Nephron (organoid): ENCODE measurements around the gene TRIM69.
A peak's percentile ranks its signal among the peaks of the same experiment; 100 is the strongest.
"Not testable (repeated sequence)": the region's sequence is repeated elsewhere in the genome, so short reads cannot be mapped to it uniquely, and the experiment has no call there.

Source experiments
- H3K27ac Mint-ChIP-seq, 3 experiments: 2 replicates each; pipeline ENCODE4 v1.8.0; 2020; ENCODE audit warnings: mixed read lengths in 3 of 3, mild to moderate bottlenecking in 2 of 3, moderate library complexity in 1 of 3
- H3K27me3 Mint-ChIP-seq: 2 replicates; pipeline ENCODE4 v1.8.0; 2021; ENCODE audit warnings: low read depth, mild to moderate bottlenecking, moderate library complexity, mixed read lengths
- H3K36me3 Mint-ChIP-seq: 2 replicates; pipeline ENCODE4 v1.8.0; 2020; ENCODE audit warnings: low read depth, mixed read lengths
- H3K4me1 Mint-ChIP-seq: 2 replicates; pipeline ENCODE4 v1.8.0; 2020; ENCODE audit warnings: mixed read lengths
- H3K4me3 Mint-ChIP-seq, 3 experiments: 2 replicates each; pipeline ENCODE4 v1.8.0; 2020; ENCODE audit warnings: mild to moderate bottlenecking in 3 of 3, mixed read lengths in 3 of 3, moderate library complexity in 2 of 3
- H3K9me3 Mint-ChIP-seq: 2 replicates; pipeline ENCODE4 v1.8.0; 2020; ENCODE audit warnings: mixed read lengths
- TF ChIP-seq, protein P1 (sequence below), 3 experiments: fragments of 200-600 bp; sonication (generic); IDR thresholded peaks; one replicate each; pipeline ENCODE4 v1.5.0; 2021; ENCODE audit warnings: antibody characterized with exemption in 3 of 3; ENCODE audit not compliant: unreplicated experiment in 3 of 3

TRIM69 gene

DNA sequence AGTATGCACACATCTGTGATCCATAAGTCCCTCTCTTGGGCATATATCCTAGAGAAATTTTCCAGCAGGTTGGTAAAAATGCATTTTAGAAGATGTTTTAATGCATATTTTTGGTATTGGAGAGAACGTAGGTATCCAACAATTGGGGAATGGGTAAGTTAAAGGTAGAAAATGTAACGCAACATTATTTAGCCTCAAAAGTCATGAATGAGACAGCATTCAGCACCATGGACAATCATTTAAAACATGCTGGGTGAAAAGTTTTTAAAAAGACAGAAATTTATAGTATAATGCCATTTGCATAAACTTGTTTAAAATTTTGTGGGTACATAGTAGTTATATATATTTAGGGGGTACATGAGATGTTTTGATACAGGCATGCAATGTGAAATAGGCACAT lies 43.4 kb downstream of the TRIM69 start:
- Mint-ChIP-seq H3K9me3 (no peaks in the 10 kb centered on the region), H3K36me3 (no peaks in the 10 kb centered on the region), H3K4me1 (peaks cover 12% of the 10 kb centered on the region), H3K4me3 (no peak overlapping the region), H3K27ac (no peak overlapping the region), H3K27me3 (no peaks in the 10 kb centered on the region)
- TF ChIP-seq, protein P1, sequence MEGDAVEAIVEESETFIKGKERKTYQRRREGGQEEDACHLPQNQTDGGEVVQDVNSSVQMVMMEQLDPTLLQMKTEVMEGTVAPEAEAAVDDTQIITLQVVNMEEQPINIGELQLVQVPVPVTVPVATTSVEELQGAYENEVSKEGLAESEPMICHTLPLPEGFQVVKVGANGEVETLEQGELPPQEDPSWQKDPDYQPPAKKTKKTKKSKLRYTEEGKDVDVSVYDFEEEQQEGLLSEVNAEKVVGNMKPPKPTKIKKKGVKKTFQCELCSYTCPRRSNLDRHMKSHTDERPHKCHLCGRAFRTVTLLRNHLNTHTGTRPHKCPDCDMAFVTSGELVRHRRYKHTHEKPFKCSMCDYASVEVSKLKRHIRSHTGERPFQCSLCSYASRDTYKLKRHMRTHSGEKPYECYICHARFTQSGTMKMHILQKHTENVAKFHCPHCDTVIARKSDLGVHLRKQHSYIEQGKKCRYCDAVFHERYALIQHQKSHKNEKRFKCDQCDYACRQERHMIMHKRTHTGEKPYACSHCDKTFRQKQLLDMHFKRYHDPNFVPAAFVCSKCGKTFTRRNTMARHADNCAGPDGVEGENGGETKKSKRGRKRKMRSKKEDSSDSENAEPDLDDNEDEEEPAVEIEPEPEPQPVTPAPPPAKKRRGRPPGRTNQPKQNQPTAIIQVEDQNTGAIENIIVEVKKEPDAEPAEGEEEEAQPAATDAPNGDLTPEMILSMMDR (IDR thresholded peaks at IDR 0.05; ENCODE audit: unreplicated experiment in 3 of 3) = no peak

DNA sequence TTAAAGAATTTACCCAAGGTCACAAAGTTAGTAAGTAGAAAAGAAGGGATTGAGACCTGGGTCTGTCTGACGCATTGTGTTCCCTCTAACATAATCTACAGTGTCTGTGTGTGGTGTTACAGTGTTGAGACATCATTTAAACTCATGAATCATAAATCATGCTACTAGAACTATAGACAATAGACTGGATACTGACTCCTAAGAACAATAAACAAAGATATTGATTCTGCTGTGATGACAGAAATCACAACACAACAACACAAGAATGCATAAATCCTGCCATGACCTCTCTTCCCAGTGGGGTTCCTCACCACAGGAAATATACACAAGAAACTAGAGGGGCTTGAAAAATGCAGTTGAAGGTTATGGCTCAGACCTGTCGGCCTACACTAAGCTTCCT lies 44.3 kb downstream of the TRIM69 start:
- TF ChIP-seq, protein P1 (IDR thresholded peaks at IDR 0.05; ENCODE audit: unreplicated experiment in 3 of 3) = no peak
- peaks cover 12% of the 10 kb centered on the region for H3K4me1 Mint-ChIP-seq
- no peaks in the 10 kb centered on the region for H3K9me3 Mint-ChIP-seq
- no peak overlapping the region for H3K27ac Mint-ChIP-seq
- no peaks in the 10 kb centered on the region for H3K36me3 Mint-ChIP-seq
- no peak overlapping the region for H3K4me3 Mint-ChIP-seq
- no peaks in the 10 kb centered on the region for H3K27me3 Mint-ChIP-seq

- H3K4me3 Mint-ChIP-seq = no peak overlapping the region
- no peaks in the 10 kb centered on the region for H3K27me3 Mint-ChIP-seq
- H3K27ac Mint-ChIP-seq = no peak overlapping the region
- no peaks in the 10 kb centered on the region for H3K9me3 Mint-ChIP-seq
- no peaks in the 10 kb centered on the region for H3K36me3 Mint-ChIP-seq
- TF ChIP-seq, protein P1 (IDR thresholded peaks at IDR 0.05; ENCODE audit: unreplicated experiment in 3 of 3) = no peak
- peaks cover 12% of the 10 kb centered on the region for H3K4me1 Mint-ChIP-seq
Measured at GRCh38 chr15:44781128-44781810, 44.9 kb downstream of the TRIM69 start.

DNA sequence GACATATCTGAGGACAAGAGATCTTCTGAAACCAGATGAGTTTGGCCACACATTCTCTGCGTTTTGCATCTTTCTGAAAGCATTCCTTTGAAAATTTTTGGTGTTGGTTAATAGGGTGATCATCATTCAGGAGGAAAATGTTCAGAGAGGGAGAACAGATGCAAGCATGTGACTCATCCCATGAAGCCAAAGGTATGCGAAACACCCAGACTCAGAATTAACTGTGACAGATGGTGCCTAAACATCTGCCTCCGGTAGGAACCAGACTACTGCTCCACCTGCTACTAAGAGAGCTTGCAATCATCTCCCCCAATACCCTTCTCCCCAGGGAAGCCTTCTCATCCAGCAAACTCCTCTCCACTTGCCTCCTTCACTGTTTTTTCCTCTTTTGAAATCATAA lies 46.2 kb downstream of the TRIM69 start:
- Mint-ChIP-seq H3K27ac (no peak overlapping the region), H3K4me3 (peak overlapping the region in 1 of 3 experiments; percentile 31), H3K9me3 (no peaks in the 10 kb centered on the region), H3K27me3 (peaks cover 4% of the 10 kb centered on the region), H3K4me1 (peaks cover 12% of the 10 kb centered on the region), H3K36me3 (no peaks in the 10 kb centered on the region)
- TF ChIP-seq, protein P1 (IDR thresholded peaks at IDR 0.05; ENCODE audit: unreplicated experiment in 3 of 3) = no peak

- Mint-ChIP-seq H3K4me3 (peak overlapping the region; percentile 92 to 95 (median 92)), H3K27me3 (peaks cover 10% of the 10 kb centered on the region), H3K4me1 (peaks cover 12% of the 10 kb centered on the region), H3K27ac (peak overlapping the region; percentile 88 to 96 (median 93))
- TF ChIP-seq, protein P1 (IDR thresholded peaks at IDR 0.05; ENCODE audit: unreplicated experiment in 3 of 3) = peak in 1 of 3 experiments; percentile 32
- not testable (repeated sequence) for H3K36me3 Mint-ChIP-seq, H3K9me3 Mint-ChIP-seq
Measured at GRCh38 chr15:44784918-44785274, 48.6 kb downstream of the TRIM69 start.

DNA sequence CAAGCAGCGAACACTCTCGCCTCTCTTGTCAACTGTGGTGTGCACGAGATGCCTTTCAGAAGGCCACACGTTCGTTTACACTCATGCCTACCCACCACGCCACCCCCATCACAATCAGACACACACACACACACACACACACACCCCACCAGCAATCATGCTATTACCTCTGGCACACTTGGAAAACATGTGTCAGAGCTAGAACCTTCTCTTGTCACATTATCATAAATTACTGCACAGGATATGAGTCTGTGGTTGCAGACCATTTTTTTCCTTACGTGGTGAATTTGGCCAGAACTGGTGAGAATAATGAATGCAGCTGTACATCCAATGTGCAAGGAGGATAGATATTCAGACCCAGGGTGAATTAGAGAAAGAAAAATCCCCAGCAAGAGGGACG lies 52.4 kb downstream of the TRIM69 start:
- H3K36me3 Mint-ChIP-seq = no peaks in the 10 kb centered on the region
- no peak overlapping the region for H3K27ac Mint-ChIP-seq
- no peaks in the 10 kb centered on the region for H3K9me3 Mint-ChIP-seq
- peaks cover 14% of the 10 kb centered on the region for H3K27me3 Mint-ChIP-seq
- peaks cover 5% of the 10 kb centered on the region for H3K4me1 Mint-ChIP-seq
- TF ChIP-seq, protein P1 (IDR thresholded peaks at IDR 0.05; ENCODE audit: unreplicated experiment in 3 of 3) = no peak
- no peak overlapping the region for H3K4me3 Mint-ChIP-seq
